Smooth muscle cell (in vitro differentiated cells): Measurements from ENCODE around the gene AKR1E2. TPM values are rescaled to one million over a fixed set of nuclear protein-coding genes. Genes with fewer than 3 reads are reported as not detected.

ENCODE experiments used
- DNase-seq: peaks from one replicate; lab custom pipeline; 2025; ENCODE audit not compliant: unreplicated experiment; lab: John Stamatoyannopoulos, UW
- H2AFZ ChIP-seq: fragments of 200-600 bp; sonication (generic); 2 replicates; pipeline ENCODE4 v1.6.0; 2016; ENCODE audit warnings: antibody characterized with exemption, low read depth, mild to moderate bottlenecking
- H3F3A ChIP-seq: fragments of 200-600 bp; sonication (generic); 2 replicates; pipeline ENCODE4 v1.6.0; 2017; ENCODE audit warnings: antibody characterized with exemption, low read depth
- H3K27ac ChIP-seq: fragments of 200-600 bp; sonication (generic); 2 replicates; pipeline ENCODE4 v1.5.1; 2016; ENCODE audit warnings: low read depth, mild to moderate bottlenecking
- H3K27me3 ChIP-seq: fragments of 200-600 bp; sonication (generic); 2 replicates; pipeline ENCODE4 v1.6.1; 2016; ENCODE audit warnings: low read depth, mild to moderate bottlenecking
- H3K36me3 ChIP-seq: fragments of 200-600 bp; sonication (generic); 2 replicates; pipeline ENCODE4 v1.5.1; 2016; ENCODE audit warnings: low read depth
- H3K4me1 ChIP-seq: fragments of 200-600 bp; sonication (generic); 2 replicates; pipeline ENCODE4 v1.5.1; 2016; ENCODE audit warnings: low read depth
- H3K4me2 ChIP-seq: fragments of 200-600 bp; sonication (generic); 2 replicates; pipeline ENCODE4 v1.6.0; 2016; ENCODE audit warnings: mild to moderate bottlenecking
- H3K4me3 ChIP-seq: fragments of 200-600 bp; sonication (generic); 2 replicates; pipeline ENCODE4 v1.5.1; 2016; ENCODE audit warnings: mild to moderate bottlenecking
- H3K79me2 ChIP-seq: fragments of 200-600 bp; sonication (generic); 2 replicates; pipeline ENCODE4 v1.6.0; 2016; ENCODE audit warnings: low read depth, mild to moderate bottlenecking
- H3K9ac ChIP-seq: fragments of 200-600 bp; sonication (generic); 2 replicates; pipeline ENCODE4 v1.6.0; 2016; ENCODE audit warnings: low read depth
- H3K9me3 ChIP-seq: fragments of 200-600 bp; sonication (generic); replicated peaks from 2 replicates; pipeline ENCODE4 v1.5.1; 2016; ENCODE audit warnings: low read depth
- H4K20me1 ChIP-seq: fragments of 200-600 bp; sonication (generic); 2 replicates; pipeline ENCODE4 v1.6.0; 2016; ENCODE audit warnings: low read depth
- WGBS: methylation state at CpG from one replicate; pipeline ENCODE4 v1.1.7; 2016; ENCODE audit warnings: low lambda C conversion rate; 5-methylcytosine and 5-hydroxymethylcytosine counted together
- polyA plus RNA-seq: library from polyadenylated mRNA; unstranded; fragments of >200 nt; fragmentation: Nextera tagmentation; extraction: Ambion mirVana; gene quantifications from 2 replicates; pipeline ENCODE4 v1.2.1, GENCODE V29; 2016
- total RNA-seq: library from RNA; depleted of rRNA; stranded (reverse); fragments of >200 nt; gene quantifications from 2 replicates; pipeline ENCODE4 v1.2.3, GENCODE V29; 2014
- TF ChIP-seq, protein P1 (sequence below): fragments of 200-600 bp; sonication (generic); IDR thresholded peaks from 2 replicates; pipeline ENCODE4 v1.5.1; 2017; ENCODE audit warnings: borderline replicate concordance, mild to moderate bottlenecking, antibody characterized with exemption; ENCODE audit not compliant: insufficient read depth, poor library complexity, severe bottlenecking

The AKR1E2 gene
- total and polyA plus RNA-seq, 2 experiments from 2014 or later, result 3.0 to 7.2 TPM

DNA sequence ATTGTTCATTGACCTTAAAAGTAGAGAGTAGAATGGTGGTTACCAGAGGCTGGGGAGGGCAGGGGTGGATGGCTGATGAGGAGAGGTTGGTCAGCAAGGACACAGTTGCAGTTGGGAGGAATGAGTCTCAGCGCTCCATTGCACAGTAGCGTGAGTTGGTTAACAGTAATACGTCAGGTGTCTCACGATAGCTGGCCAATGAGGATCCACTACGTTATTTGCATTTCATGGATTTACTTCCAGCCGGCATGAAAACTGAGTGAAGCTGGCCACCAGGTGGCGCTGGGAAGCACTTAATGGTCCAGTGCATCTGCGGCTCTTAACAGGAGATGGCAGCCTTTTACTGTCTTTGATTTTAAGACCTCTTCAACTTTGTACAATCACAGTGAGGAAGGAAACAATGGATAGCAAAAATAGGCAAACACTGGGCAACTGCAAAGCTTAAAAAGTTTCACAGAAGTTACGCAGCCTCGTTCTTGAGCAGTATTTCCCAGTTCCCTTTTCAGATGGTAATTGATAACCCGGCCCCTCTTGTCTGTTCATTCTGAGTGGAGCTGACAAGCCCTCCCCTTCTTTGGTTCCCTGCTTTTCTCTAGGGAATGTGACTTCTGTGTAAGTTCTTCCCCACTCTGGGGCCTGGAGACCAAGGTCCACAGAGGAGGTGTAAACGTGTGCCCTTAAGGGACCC, 23.7 kb downstream of the AKR1E2 start:
- no peaks in the 10 kb centered on the region for H3K9me3 ChIP-seq
- peak overlapping the region; percentile 92 for H3K27ac ChIP-seq
- no peaks in the 10 kb centered on the region for H3K27me3 ChIP-seq
- H3K4me1 ChIP-seq, result peaks cover 9% of the 10 kb centered on the region
- peak; percentile 59 for DNase-seq
- H3K4me3 ChIP-seq, result no peak overlapping the region
- TF ChIP-seq, protein P1, sequence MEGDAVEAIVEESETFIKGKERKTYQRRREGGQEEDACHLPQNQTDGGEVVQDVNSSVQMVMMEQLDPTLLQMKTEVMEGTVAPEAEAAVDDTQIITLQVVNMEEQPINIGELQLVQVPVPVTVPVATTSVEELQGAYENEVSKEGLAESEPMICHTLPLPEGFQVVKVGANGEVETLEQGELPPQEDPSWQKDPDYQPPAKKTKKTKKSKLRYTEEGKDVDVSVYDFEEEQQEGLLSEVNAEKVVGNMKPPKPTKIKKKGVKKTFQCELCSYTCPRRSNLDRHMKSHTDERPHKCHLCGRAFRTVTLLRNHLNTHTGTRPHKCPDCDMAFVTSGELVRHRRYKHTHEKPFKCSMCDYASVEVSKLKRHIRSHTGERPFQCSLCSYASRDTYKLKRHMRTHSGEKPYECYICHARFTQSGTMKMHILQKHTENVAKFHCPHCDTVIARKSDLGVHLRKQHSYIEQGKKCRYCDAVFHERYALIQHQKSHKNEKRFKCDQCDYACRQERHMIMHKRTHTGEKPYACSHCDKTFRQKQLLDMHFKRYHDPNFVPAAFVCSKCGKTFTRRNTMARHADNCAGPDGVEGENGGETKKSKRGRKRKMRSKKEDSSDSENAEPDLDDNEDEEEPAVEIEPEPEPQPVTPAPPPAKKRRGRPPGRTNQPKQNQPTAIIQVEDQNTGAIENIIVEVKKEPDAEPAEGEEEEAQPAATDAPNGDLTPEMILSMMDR, result peak; percentile 100
- peak overlapping the region; percentile 57 for H3K4me2 ChIP-seq
- H3K36me3 ChIP-seq, result no peaks in the 10 kb centered on the region
- H3F3A ChIP-seq, result peaks cover 10% of the 10 kb centered on the region
- 13% methylated on average over 12 of the region's 12 CpGs for WGBS
- H3K79me2 ChIP-seq, result no peaks in the 10 kb centered on the region
- H2AFZ ChIP-seq, result peak overlapping the region; percentile 51
- H4K20me1 ChIP-seq, result no peaks in the 10 kb centered on the region
- H3K9ac ChIP-seq, result no peak overlapping the region

GRCh38 chr10:4850397-4850796, 24.4 kb downstream of the AKR1E2 start:
- Histone ChIP-seq H3K4me2 (no peak overlapping the region), H3K36me3 (no peaks in the 10 kb centered on the region), H3K4me1 (peaks cover 9% of the 10 kb centered on the region), H3K9me3 (no peaks in the 10 kb centered on the region), H3K79me2 (no peaks in the 10 kb centered on the region), H3K27ac (no peak overlapping the region), H2AFZ (peak overlapping the region; percentile 51), H3K9ac (no peak overlapping the region), H3F3A (peaks cover 10% of the 10 kb centered on the region), H4K20me1 (no peaks in the 10 kb centered on the region), H3K4me3 (no peak overlapping the region), H3K27me3 (no peaks in the 10 kb centered on the region)
- TF ChIP-seq, protein P1, result no peak
- DNase-seq, result no peak
- 77% methylated on average over 7 of the region's 7 CpGs for WGBS

DNA sequence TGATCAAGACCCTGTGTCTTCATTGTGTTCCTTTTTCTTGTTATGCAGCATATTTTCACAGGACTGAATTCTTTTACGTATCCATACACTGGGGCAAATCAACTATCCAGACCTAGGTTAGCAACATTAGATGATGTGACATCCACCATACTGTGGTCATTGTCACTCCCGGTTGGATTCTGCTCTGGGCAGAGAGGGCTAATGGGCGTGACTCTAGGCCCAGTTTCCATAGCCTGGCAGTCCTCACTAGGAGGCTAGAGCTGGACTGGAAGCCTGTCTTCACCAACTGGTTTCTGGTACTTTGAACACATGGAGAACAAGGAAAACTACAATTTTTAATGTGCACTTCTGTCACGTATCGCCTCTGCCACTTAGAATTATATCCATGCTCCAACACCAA, 25.2 kb downstream of the AKR1E2 start:
- no peak overlapping the region for H3K4me3 ChIP-seq
- H3K4me1 ChIP-seq, result peaks cover 9% of the 10 kb centered on the region
- WGBS, result 97% methylated on average over 5 of the region's 5 CpGs
- no peak overlapping the region for H2AFZ ChIP-seq
- DNase-seq, result no peak
- peaks cover 10% of the 10 kb centered on the region for H3F3A ChIP-seq
- H3K36me3 ChIP-seq, result no peaks in the 10 kb centered on the region
- H3K79me2 ChIP-seq, result no peaks in the 10 kb centered on the region
- TF ChIP-seq, protein P1, result no peak
- H4K20me1 ChIP-seq, result no peaks in the 10 kb centered on the region
- no peaks in the 10 kb centered on the region for H3K9me3 ChIP-seq
- no peak overlapping the region for H3K27ac ChIP-seq
- no peaks in the 10 kb centered on the region for H3K27me3 ChIP-seq
- H3K9ac ChIP-seq, result no peak overlapping the region
- no peak overlapping the region for H3K4me2 ChIP-seq

DNA sequence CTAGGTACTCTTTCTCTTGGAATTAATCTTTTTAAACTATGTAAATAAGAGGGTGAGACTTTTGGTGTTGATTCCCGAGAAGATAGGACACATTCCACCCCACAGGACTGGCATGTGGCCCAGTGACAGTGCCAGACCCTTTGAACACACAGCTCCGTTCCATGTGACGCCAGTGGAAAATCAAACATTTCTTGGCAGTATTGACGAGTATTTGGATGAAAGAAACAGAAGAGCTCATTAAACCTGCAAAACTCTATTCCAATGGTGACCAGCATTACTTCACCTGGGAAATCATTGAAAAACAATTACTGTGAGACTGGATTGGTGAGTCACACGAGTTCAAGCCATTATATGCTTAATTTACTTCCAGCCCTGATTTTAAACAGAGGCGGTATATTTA, 25.8 kb downstream of the AKR1E2 start:
- no peak overlapping the region for H3K4me2 ChIP-seq
- peaks cover 9% of the 10 kb centered on the region for H3K4me1 ChIP-seq
- 85% methylated on average over 6 of the region's 6 CpGs for WGBS
- H3F3A ChIP-seq, result peaks cover 10% of the 10 kb centered on the region
- no peaks in the 10 kb centered on the region for H3K9me3 ChIP-seq
- H4K20me1 ChIP-seq, result no peaks in the 10 kb centered on the region
- H3K79me2 ChIP-seq, result no peaks in the 10 kb centered on the region
- H3K27me3 ChIP-seq, result no peaks in the 10 kb centered on the region
- no peaks in the 10 kb centered on the region for H3K36me3 ChIP-seq
- no peak overlapping the region for H3K4me3 ChIP-seq
- TF ChIP-seq, protein P1, result no peak
- DNase-seq, result no peak
- no peak overlapping the region for H3K27ac ChIP-seq
- H2AFZ ChIP-seq, result no peak overlapping the region
- no peak overlapping the region for H3K9ac ChIP-seq
